GM19351 (cell line): ENCODE measurements around the gene RNGTT.
"Not testable (repeated sequence)": the region's sequence is repeated elsewhere in the genome, so short reads cannot be mapped to it uniquely, and the experiment has no call there.

Experiments
- ATAC-seq: cut with Tn5 transposase; IDR thresholded peaks from one replicate; pipeline ENCODE4 v1.9.1; 2021; ENCODE audit warnings: mild to moderate bottlenecking, moderate library complexity; ENCODE audit not compliant: unreplicated experiment

RNGTT gene

DNA sequence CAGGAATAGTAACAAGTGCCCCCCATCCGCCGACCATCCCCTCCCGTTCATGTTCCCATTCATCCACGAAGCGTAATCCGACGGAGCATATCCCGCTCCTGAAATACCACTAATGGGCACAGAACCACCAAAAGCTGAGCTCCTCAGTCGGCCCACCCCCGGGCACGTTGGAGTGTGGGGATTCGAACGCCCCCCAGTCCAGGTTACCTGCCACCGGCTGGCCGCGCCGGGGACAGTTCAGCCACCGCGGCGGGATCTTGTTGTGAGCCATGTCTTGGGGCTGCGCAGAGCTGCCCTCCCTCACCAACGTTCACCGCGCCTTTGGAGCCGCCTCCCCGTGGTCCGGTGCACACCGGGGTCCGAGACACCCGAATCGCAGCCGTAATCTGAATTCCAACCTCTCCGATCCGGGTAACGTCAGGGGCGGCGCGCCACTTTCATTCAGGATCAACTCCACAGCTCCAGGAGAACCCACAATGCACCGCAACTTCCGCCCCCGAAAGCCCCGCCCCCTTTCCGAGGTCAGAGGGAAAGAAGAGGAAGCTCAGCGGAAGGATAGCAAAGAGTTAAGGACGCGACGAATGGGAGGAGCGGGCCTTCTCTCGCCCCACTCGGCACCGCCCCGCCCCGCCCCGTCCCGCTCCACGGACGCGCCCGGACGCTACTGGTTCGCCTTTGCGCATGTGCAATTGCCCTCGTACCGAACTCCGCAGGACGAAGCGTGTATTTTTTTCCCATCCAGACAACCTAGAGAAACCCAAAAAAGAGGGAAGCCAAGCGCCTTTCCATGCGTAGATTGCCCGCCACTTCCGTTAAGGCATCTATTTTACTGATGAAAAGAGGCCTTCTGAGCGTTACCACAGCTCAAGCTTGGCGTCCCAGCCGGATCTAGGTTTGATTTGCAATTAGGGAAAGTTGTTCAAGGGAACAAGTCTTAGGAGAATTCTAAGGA is at the start of gene RNGTT:
RNGTT (minus strand) TSS at position 480 of the 952 bp plus-strand sequence; CDS start at position 271, 209 bp downstream.
- peak; percentile 96 for ATAC-seq

DNA sequence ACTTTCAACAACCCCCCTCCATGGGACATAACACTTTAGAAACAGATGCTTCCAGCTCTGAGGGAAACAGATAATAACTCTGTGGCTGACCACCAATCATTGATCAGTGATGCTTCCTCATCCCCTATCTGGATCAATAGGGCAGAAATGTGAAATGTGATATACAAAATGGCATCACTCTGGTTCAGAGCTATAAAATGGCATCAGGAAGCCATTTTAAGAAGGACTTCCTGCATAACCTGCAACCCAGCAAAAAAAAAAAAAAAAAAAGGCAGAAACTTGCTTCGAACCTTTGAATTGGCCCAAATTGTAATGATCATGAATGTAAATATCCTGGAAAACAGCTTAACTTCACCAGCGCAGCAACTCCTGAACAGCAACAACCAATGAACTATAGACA is 48.0 kb upstream of the RNGTT start:
- ATAC-seq = no peak

DNA sequence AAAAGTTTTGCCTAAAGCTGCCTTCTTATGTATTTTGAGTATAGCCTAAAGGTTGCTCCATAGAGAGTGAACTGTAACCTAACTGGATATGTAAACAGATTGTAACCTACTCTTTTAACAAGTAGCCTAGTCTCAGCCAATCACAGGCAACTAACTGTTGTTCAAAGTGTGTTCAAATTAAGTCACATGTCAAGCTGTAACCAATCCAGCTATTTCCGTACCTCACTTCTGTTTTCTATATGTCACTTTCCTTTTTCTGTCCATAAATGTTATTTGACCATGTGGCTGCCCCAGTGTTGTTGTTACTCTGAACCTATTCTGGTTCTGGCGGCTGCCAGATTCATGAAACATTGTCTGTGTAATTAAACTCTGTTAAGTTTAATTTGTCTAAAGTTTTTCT is 47.4 kb upstream of the RNGTT start:
- no peak for ATAC-seq

DNA sequence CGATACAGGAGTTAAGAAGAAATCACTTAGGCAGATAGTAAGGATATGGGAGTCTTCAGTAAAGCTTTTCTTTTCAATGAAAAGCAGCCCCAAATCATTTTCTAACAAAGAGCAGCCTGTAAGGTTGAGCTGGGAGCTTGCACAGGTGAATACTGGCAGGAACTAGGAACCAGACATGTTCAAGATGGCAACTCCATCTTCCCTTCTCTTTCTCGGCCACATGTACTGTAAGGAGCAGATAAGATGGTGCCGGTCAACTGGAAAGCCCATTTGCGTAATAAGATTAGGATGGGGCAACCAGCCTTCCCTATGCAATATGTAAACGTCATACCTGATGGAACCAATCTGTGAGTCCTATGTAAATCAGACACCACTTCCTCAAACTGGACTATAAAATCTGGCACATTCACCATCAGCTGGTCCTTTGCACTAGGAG is 46.2 kb upstream of the RNGTT start:
- no peak for ATAC-seq

GRCh38 chr6:89008815-89009374 is 45.5 kb upstream of the RNGTT start:
- ATAC-seq = no peak

- ATAC-seq = no peak
These were observed 44.8 kb upstream of the RNGTT start for GRCh38 chr6:89008001-89008814.

DNA sequence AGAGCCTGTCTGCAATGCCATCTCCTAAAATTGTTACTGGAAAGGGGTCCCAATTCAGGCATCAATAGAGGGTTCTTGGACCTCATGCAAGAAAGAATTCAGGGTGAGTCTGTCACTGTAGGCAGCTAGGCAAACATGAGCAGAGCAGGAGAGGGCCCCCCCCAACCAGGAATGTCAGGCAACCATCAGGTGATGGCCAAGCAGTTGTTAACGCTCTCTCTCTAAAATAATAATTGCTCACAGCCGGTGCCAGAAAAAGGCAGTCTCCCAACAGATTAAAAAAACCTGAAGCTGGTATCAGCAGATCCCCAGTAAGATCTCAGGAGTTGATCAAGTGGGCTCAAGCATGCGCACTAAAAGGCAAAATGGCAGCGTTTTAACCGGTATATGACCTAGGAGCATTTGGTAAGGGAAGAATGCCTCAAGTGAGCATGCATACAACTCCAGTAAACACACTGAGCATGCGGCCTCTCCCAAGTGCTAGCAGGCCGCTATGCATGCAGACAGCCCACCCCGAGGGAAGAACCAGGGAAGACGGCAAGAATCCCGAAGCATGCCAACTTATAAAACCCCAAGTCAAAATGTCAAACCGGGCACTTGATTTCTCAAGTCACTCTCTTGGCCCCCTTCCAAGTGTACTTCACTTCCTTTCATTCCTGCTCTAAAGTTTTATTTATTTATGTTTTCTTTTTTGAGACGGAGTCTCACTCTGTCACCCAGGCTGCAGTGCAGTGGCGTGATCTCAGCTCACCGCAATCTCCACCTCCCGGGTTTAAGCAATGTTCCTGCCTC is 44.0 kb upstream of the RNGTT start:
- no peak for ATAC-seq

GRCh38 chr6:89002523-89002922 is 39.1 kb upstream of the RNGTT start:
- ATAC-seq = no peak

- ATAC-seq = no peak
These were observed 33.9 kb upstream of the RNGTT start for GRCh38 chr6:88997327-88997726.

- ATAC-seq = no peak
These were observed 29.5 kb upstream of the RNGTT start for GRCh38 chr6:88992741-88993552.

DNA sequence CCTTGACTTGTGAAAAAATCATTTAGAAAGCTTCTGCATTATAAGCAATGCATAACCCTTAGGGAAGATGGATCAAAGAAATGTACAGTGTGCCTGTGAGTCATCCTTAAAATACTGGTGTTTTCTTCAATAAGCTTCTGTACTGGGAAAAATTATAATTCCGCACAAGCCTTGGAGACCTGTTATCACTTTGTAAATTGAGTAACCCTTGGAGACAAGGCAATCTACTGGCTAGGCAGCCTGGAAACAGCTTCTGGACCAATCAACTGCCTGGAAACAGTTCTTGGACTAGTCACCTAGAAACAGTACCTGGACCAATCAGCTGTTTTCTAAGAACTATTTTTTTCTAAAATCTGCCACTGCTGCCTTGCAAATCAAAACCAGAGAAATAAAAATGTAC is 25.8 kb upstream of the RNGTT start:
- ATAC-seq = no peak

DNA sequence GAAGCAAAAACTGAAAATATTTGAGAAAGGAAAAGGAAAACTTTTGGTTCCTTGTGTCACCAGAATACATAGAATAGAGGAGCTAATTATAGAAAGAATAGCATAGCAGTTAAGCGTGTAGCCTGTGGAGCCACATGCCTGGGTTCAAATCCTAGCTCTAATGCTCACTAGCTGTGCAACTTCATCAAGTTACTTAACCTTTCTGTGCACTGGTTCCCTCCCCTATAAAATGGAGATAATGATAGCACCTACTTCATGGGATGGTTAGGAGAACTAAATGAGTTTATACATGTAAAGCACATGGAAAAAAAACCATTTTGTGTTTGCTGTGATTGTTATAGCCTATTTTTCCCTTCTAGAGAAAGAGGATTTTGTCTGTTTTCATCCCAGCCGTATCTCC is 24.5 kb upstream of the RNGTT start:
- no peak for ATAC-seq

DNA sequence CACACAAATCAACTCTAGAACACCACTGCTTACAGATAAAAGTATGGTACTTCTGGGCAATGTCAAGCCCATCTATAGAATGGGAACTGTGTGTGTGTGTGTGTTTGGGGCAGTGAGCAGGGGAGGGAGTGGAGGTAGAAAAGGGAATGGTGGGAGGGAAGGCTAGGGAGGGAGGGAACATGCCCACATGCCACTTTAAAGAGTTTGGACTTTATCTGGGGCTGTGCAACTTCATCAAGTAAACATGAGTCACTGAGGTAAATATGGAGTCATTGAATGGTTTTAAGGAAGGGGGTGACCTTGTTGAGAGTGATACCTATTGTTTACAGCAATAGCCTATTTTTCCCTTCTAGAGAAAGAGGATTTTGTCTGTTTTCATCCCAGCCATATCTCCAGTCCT is 22.5 kb upstream of the RNGTT start:
- no peak for ATAC-seq

GRCh38 chr6:88984606-88985005 is 21.2 kb upstream of the RNGTT start:
- ATAC-seq = no peak

DNA sequence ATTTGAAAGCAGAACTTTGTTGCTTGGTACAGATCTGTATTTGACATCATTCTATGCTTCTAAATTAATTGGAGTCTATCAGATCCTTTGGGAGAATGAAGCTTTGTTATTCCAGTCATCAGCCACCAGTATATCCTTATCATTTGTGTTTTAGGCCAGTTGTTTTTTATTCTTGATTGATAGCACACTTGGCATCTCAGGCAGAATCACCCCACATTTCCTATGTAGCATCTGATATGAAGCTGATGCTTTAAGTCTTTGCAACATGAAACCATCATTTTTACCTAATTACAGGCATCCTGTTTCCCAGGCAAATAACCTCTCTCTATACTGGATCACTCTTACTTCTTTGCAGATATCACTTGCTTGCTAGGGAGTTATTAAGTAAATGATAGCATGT is 20.7 kb upstream of the RNGTT start:
- no peak for ATAC-seq

GRCh38 chr6:88983532-88983931 is 20.1 kb upstream of the RNGTT start:
- ATAC-seq = no peak

GRCh38 chr6:88983129-88983528 is 19.7 kb upstream of the RNGTT start:
- not testable (repeated sequence) for ATAC-seq

- ATAC-seq = peak; percentile 65
These were observed 19.3 kb upstream of the RNGTT start for GRCh38 chr6:88982720-88983119.

GRCh38 chr6:88975369-88975768 is 12.0 kb upstream of the RNGTT start:
- ATAC-seq = no peak
